Spleen (tissue), 11 donors: ENCODE results near the gene ZBTB48. TPM values are rescaled to one million over a fixed set of nuclear protein-coding genes. Genes with fewer than 3 reads are reported as not detected.

Source experiments
- DNase-seq: peaks from one replicate; pipeline ENCODE4 v3.0.0-alpha.2; 2020
- H3K27ac ChIP-seq, 8 donors: fragments of 200-600 bp; sonication (generic) in 7 of 8; 1 replicate in 4 of 8; 2 replicates in 4 of 8; pipeline versions ENCODE4 v1.5.0 to v1.8.0; 2016 to 2021; ENCODE audit warnings: inconsistent platforms in 4 of 8, mild to moderate bottlenecking in 4 of 8, moderate library complexity in 1 of 8
- H3K27me3 ChIP-seq, 7 donors: fragments of 200-600 bp; sonication (generic) in 6 of 7; replicated peaks in 1 of 7; 1 replicate in 4 of 7; 2 replicates in 3 of 7; pipeline versions ENCODE4 v1.5.0 to v1.8.0; 2016 to 2021; ENCODE audit warnings: inconsistent platforms in 3 of 7, mild to moderate bottlenecking in 1 of 7
- H3K36me3 ChIP-seq, 6 donors: fragments of 200-600 bp; sonication (generic) in 5 of 6; 1 replicate in 4 of 6; 2 replicates in 2 of 6; pipeline versions ENCODE4 v1.5.0 to v1.8.0; 2016 to 2021; ENCODE audit warnings: inconsistent platforms in 2 of 6
- H3K4me1 ChIP-seq, 6 donors: fragments of 200-600 bp; sonication (generic) in 5 of 6; 1 replicate in 3 of 6; 2 replicates in 3 of 6; pipeline versions ENCODE4 v1.5.0 to v1.8.0; 2016 to 2021; ENCODE audit warnings: inconsistent platforms in 3 of 6
- H3K4me3 ChIP-seq, 8 donors: fragments of 200-600 bp; sonication (generic) in 7 of 8; 1 replicate in 4 of 8; 2 replicates in 4 of 8; pipeline versions ENCODE4 v1.5.0 to v1.8.0; 2016 to 2021; ENCODE audit warnings: inconsistent platforms in 4 of 8, mild to moderate bottlenecking in 4 of 8, moderate library complexity in 2 of 8
- H3K9me3 ChIP-seq, 8 donors: fragments of 200-600 bp; sonication (generic) in 7 of 8; 1 replicate in 4 of 8; 2 replicates in 4 of 8; pipeline versions ENCODE4 v1.5.0 to v1.8.0; 2016 to 2021; ENCODE audit warnings: inconsistent platforms in 4 of 8
- POLR2A ChIP-seq, 3 donors: fragments of 450-650 bp; IDR thresholded peaks; one replicate each; pipeline ENCODE4 v1.5.1; 2017; ENCODE audit warnings: antibody characterized with exemption in 3 of 3, mild to moderate bottlenecking in 1 of 3
- POLR2AphosphoS5 ChIP-seq, 3 donors: sonication (generic); formaldehyde crosslinking; IDR thresholded peaks; one replicate each; pipeline ENCODE4 v1.5.1; 2017; ENCODE audit warnings: antibody characterized with exemption in 3 of 3
- WGBS, 5 donors: extraction: QIAGEN DNeasy Blood & Tissue Kit in 3 of 5; methylation state at CpG; one replicate each; pipeline versions ENCODE4 v1.1.5 to v1.1.7; 2013 to 2018; 5-methylcytosine and 5-hydroxymethylcytosine counted together
- intact Hi-C: fragments of 100-400 bp; cut with DNase I; formaldehyde crosslinking; loops from one replicate; pipeline ENCODE4 v1.15.0; 2023; ENCODE audit warnings: low total_unique reads
- polyA plus RNA-seq, 3 donors: library from polyadenylated mRNA; stranded (reverse); fragments of 200-250 nt; gene quantifications; one replicate each; pipeline ENCODE4 v1.2.1, GENCODE V29; 2013
- total RNA-seq, 7 donors: library from RNA; depleted of rRNA in 3 of 7; stranded (reverse); fragments of >200 nt in 3 of 7; fragmentation: NEBNext Ultra II Directional in 4 of 7; extraction: Animal tissue kit (Norgen Biotek cat#: 25700) in 4 of 7; gene quantifications; one replicate each; pipeline versions ENCODE4 v1.1.0 to v1.2.1, GENCODE V29; 2016 to 2021
- TF ChIP-seq, protein P1 (sequence below), 11 experiments: fragments of 200-600 bp in 7 of 11; fragments of 450-650 bp in 4 of 11; sonication (generic) in 4 of 11; IDR thresholded peaks in 8 of 11; conservative IDR thresholded peaks in 3 of 11; 1 replicate in 7 of 11; 2 replicates in 4 of 11; pipeline versions ENCODE4 v1.4.0 to v1.8.0; 2016 to 2021; ENCODE audit warnings: antibody characterized with exemption in 11 of 11, inconsistent platforms in 4 of 11, mild to moderate bottlenecking in 1 of 11
- donor health status: healthy with polysubstance abuse.
- donor health status: DM: no; HTN: no; CAD: no; lungs with moderate emphysema.
- donor health status: DM: no; HTN: no; CAD: no.
- donor health status: Bipolar disorder and iron deficiency.
- donor health status: healthy.
- donor health status: DM: no; HTN: no; CAD: no.
- donor health status: DM: yes; HTN: yes; CAD: no.

The ZBTB48 gene
- total and polyA plus RNA-seq, 10 donors = 23.5 to 131 (median 52.2) TPM

GRCh38 chr1:6584126-6585080, 4.6 kb downstream of the ZBTB48 start:
- peaks cover 31 to 95% (median 68%) of the 10 kb centered on the region in 6 donors for H3K4me1 ChIP-seq
- intact Hi-C loops = no loop called here
- no peaks in the 10 kb centered on the region for H3K9me3 ChIP-seq
- H3K27ac ChIP-seq = no peak overlapping the region
- H3K4me3 ChIP-seq = no peak overlapping the region
- no peak for TF ChIP-seq POLR2A (IDR thresholded peaks at IDR 0.05)
- TF ChIP-seq, protein P1, sequence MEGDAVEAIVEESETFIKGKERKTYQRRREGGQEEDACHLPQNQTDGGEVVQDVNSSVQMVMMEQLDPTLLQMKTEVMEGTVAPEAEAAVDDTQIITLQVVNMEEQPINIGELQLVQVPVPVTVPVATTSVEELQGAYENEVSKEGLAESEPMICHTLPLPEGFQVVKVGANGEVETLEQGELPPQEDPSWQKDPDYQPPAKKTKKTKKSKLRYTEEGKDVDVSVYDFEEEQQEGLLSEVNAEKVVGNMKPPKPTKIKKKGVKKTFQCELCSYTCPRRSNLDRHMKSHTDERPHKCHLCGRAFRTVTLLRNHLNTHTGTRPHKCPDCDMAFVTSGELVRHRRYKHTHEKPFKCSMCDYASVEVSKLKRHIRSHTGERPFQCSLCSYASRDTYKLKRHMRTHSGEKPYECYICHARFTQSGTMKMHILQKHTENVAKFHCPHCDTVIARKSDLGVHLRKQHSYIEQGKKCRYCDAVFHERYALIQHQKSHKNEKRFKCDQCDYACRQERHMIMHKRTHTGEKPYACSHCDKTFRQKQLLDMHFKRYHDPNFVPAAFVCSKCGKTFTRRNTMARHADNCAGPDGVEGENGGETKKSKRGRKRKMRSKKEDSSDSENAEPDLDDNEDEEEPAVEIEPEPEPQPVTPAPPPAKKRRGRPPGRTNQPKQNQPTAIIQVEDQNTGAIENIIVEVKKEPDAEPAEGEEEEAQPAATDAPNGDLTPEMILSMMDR (IDR thresholded peaks at IDR 0.05 in 8 of 11, conservative IDR thresholded peaks at IDR 0.05 in 3 of 11) = peak in 3 of 11 experiments; percentile 7 to 24 (median 13)
- TF ChIP-seq POLR2AphosphoS5 (IDR thresholded peaks at IDR 0.05) = peak in 2 of 3 donors; percentile 33 to 51
- H3K27me3 ChIP-seq = no peaks in the 10 kb centered on the region
- 72 to 85% (median 76%) methylated on average over 20 to 21 of the region's 21 CpGs for WGBS, 5 donors
- H3K36me3 ChIP-seq = peaks cover 0 to 44% (median 22%) of the 10 kb centered on the region in 6 donors
- no peak for DNase-seq

- WGBS, 5 donors = 85 to 91% (median 90%) methylated on average over 10 to 12 of the region's 12 CpGs
Observed at GRCh38 chr1:6585081-6585722, 5.4 kb downstream of the ZBTB48 start.

DNA sequence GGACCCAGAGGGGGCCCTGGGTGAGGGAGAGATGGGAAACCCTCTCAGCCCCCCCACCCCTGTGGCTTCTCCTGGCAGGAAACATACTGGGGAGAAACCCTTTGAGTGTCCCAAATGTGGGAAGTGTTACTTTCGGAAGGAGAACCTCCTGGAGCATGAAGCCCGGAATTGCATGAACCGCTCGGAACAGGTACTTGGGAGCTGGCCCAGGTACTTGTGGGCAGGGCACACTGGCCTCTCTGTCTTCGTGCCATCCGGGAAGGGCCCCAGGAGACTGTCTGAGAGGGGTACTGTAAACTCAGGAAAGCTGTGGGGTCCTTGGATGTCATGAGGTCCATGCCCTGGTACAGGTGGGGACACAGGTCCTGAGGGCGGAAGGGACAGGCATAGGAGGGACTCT, 6.0 kb downstream of the ZBTB48 start:
- no peaks in the 10 kb centered on the region for H3K9me3 ChIP-seq
- H3K27ac ChIP-seq = no peak overlapping the region
- peaks cover 0 to 58% (median 34%) of the 10 kb centered on the region in 6 donors for H3K36me3 ChIP-seq
- H3K27me3 ChIP-seq = no peaks in the 10 kb centered on the region
- no peak overlapping the region for H3K4me3 ChIP-seq
- intact Hi-C loops = no loop called here
- TF ChIP-seq POLR2A (IDR thresholded peaks at IDR 0.05) = no peak
- TF ChIP-seq, protein P1 (IDR thresholded peaks at IDR 0.05 in 8 of 11, conservative IDR thresholded peaks at IDR 0.05 in 3 of 11) = no peak
- TF ChIP-seq POLR2AphosphoS5 (IDR thresholded peaks at IDR 0.05) = no peak
- peaks cover 27 to 99% (median 67%) of the 10 kb centered on the region in 6 donors for H3K4me1 ChIP-seq
- WGBS, 5 donors = 94 to 99% (median 97%) methylated on average over 7 of the region's 7 CpGs
- DNase-seq = no peak

More at GRCh38 chr1:6585081-6585722, 5.4 kb downstream of the ZBTB48 start:
- DNase-seq = no peak
- Histone ChIP-seq H3K27ac (no peak overlapping the region), H3K4me3 (no peak overlapping the region), H3K9me3 (no peaks in the 10 kb centered on the region), H3K4me1 (peaks cover 31 to 99% (median 68%) of the 10 kb centered on the region in 6 donors), H3K36me3 (peaks cover 0 to 52% (median 30%) of the 10 kb centered on the region in 6 donors), H3K27me3 (no peaks in the 10 kb centered on the region)
- intact Hi-C loops = no loop called here
- TF ChIP-seq POLR2AphosphoS5 (IDR thresholded peaks at IDR 0.05) = peak in 1 of 3 donors; percentile 43
- TF ChIP-seq, protein P1 (IDR thresholded peaks at IDR 0.05 in 8 of 11, conservative IDR thresholded peaks at IDR 0.05 in 3 of 11) = no peak
